Globus pallidus (tissue), 1 donor: Measurements from ENCODE around the gene CLCNKA.
"Not testable (repeated sequence)": the region's sequence is repeated elsewhere in the genome, so short reads cannot be mapped to it uniquely, and the experiment has no call there.

ENCODE experiments used
- DNase-seq: peaks from one replicate; pipeline ENCODE4 v3.0.0-alpha.2; 2015; ENCODE audit warnings: low spot score

CLCNKA gene

GRCh38 chr1:15997637-15998280, 24.1 kb upstream of the CLCNKA start:
- no peak for DNase-seq

- DNase-seq, result no peak
Observed at GRCh38 chr1:15998929-15999328, 22.9 kb upstream of the CLCNKA start.

- DNase-seq, result not testable (repeated sequence)
Observed at GRCh38 chr1:16001274-16001673, 20.6 kb upstream of the CLCNKA start.

- no peak for DNase-seq
Observed at GRCh38 chr1:16005597-16005996, 16.2 kb upstream of the CLCNKA start.

GRCh38 chr1:16006010-16006409, 15.8 kb upstream of the CLCNKA start:
- no peak for DNase-seq

- DNase-seq, result no peak
Observed at GRCh38 chr1:16006552-16007485, 15.0 kb upstream of the CLCNKA start.

- DNase-seq, result no peak
Observed at GRCh38 chr1:16007671-16008341, 14.0 kb upstream of the CLCNKA start.

- peak; percentile 56 for DNase-seq
Observed at GRCh38 chr1:16009030-16009460, 12.8 kb upstream of the CLCNKA start.

GRCh38 chr1:16009678-16010077, 12.2 kb upstream of the CLCNKA start:
- DNase-seq, result no peak

GRCh38 chr1:16010837-16011236, 11.0 kb upstream of the CLCNKA start:
- DNase-seq, result no peak

GRCh38 chr1:16011936-16012589, 9.8 kb upstream of the CLCNKA start:
- no peak for DNase-seq

GRCh38 chr1:16012590-16013219, 9.1 kb upstream of the CLCNKA start:
- DNase-seq, result no peak

- DNase-seq, result no peak
Observed at GRCh38 chr1:16013220-16013907, 8.5 kb upstream of the CLCNKA start.

GRCh38 chr1:16013908-16014258, 8.0 kb upstream of the CLCNKA start:
- no peak for DNase-seq

- no peak for DNase-seq
Observed at GRCh38 chr1:16014509-16015482, 7.0 kb upstream of the CLCNKA start.

GRCh38 chr1:16015491-16015890, 6.3 kb upstream of the CLCNKA start:
- DNase-seq, result no peak

- no peak for DNase-seq
Observed at GRCh38 chr1:16015960-16016901, 5.6 kb upstream of the CLCNKA start.

GRCh38 chr1:16017076-16017460, 4.8 kb upstream of the CLCNKA start:
- DNase-seq, result no peak
